ENCODE measurements around the gene TAF4B.
"Not testable (repeated sequence)": the region's sequence is repeated elsewhere in the genome, so short reads cannot be mapped to it uniquely, and the experiment has no call there.

- TF ChIP-seq, protein P1, sequence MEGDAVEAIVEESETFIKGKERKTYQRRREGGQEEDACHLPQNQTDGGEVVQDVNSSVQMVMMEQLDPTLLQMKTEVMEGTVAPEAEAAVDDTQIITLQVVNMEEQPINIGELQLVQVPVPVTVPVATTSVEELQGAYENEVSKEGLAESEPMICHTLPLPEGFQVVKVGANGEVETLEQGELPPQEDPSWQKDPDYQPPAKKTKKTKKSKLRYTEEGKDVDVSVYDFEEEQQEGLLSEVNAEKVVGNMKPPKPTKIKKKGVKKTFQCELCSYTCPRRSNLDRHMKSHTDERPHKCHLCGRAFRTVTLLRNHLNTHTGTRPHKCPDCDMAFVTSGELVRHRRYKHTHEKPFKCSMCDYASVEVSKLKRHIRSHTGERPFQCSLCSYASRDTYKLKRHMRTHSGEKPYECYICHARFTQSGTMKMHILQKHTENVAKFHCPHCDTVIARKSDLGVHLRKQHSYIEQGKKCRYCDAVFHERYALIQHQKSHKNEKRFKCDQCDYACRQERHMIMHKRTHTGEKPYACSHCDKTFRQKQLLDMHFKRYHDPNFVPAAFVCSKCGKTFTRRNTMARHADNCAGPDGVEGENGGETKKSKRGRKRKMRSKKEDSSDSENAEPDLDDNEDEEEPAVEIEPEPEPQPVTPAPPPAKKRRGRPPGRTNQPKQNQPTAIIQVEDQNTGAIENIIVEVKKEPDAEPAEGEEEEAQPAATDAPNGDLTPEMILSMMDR (IDR thresholded peaks at IDR 0.05; ENCODE audit: low read depth, low read length, missing input control), result not testable (repeated sequence)
- TF ChIP-seq, protein P2, sequence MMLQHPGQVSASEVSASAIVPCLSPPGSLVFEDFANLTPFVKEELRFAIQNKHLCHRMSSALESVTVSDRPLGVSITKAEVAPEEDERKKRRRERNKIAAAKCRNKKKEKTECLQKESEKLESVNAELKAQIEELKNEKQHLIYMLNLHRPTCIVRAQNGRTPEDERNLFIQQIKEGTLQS (IDR thresholded peaks at IDR 0.05), result not testable (repeated sequence)
- not testable (repeated sequence) for TF ChIP-seq TAF1 (conservative IDR thresholded peaks at IDR 0.05); FOXA1 (IDR thresholded peaks at IDR 0.05); YY1 (IDR thresholded peaks at IDR 0.05); RXRA (IDR thresholded peaks at IDR 0.05); ZBTB33 (IDR thresholded peaks at IDR 0.05); REST (IDR thresholded peaks at IDR 0.05); HNF4A (conservative IDR thresholded peaks at IDR 0.05); FOXA2 (IDR thresholded peaks at IDR 0.05); RAD21 (IDR thresholded peaks at IDR 0.05); EGR1 (IDR thresholded peaks at IDR 0.05; ENCODE audit: low read depth in 2 of 2); GABPA (IDR thresholded peaks at IDR 0.05 in 1 of 2, conservative IDR thresholded peaks at IDR 0.05 in 1 of 2)
- TF ChIP-seq, protein P3, sequence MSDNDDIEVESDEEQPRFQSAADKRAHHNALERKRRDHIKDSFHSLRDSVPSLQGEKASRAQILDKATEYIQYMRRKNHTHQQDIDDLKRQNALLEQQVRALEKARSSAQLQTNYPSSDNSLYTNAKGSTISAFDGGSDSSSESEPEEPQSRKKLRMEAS (IDR thresholded peaks at IDR 0.05), result not testable (repeated sequence)
These were observed 155.3 kb downstream of the TAF4B start for GRCh38 chr18:26381555-26381954.
